GM12891 (cell line): ENCODE data around the gene KRT5.

Experiments used
- PAX5 ChIP-seq: IDR thresholded peaks from 2 replicates; pipeline ENCODE4 v1.6.1; 2011; ENCODE audit warnings: low read length, moderate library complexity, mild to moderate bottlenecking; ENCODE audit not compliant: insufficient read depth, severe bottlenecking
- POLR2A ChIP-seq: IDR thresholded peaks from 2 replicates; pipeline ENCODE4 v1.6.1; 2011; ENCODE audit warnings: low read depth, low read length, control low read depth
- POLR2AphosphoS5 ChIP-seq: IDR thresholded peaks from 2 replicates; pipeline ENCODE4 v1.6.1; 2011; ENCODE audit warnings: low read depth, low read length, control low read depth
- SPI1 ChIP-seq: IDR thresholded peaks from 2 replicates; pipeline ENCODE4 v1.6.1; 2011; ENCODE audit warnings: low read depth, low read length, control low read depth
- TAF1 ChIP-seq: IDR thresholded peaks from 2 replicates; pipeline ENCODE4 v1.6.1; 2011; ENCODE audit warnings: low read depth, low read length, control low read depth

DNA sequence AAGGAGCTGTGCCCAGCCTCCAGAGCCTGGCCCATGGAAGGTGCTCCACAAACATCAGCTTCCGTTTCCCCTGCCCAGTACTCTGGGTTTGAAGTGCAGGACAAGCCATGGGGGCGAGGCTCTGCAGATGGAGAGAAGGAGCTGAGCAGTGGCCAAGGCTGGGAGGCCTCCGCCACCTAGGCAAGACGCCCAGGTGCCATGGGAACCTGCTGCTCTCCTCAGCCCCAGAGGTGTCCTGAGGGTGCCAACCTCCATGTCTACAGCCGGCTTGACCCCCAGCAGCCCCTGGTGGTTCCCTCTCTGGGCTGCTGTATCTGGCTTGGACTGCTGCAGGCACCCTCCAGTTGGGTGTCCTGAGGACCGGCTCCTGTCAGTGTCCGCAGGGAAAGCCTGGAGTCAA lies 20.3 kb upstream of the KRT5 start:
- TF ChIP-seq POLR2A (no peak), POLR2AphosphoS5 (no peak), TAF1 (no peak), PAX5 (no peak), SPI1 (no peak)
